HG03439 (cell line): ENCODE results near the gene SDHB.
"Not testable (repeated sequence)": the region's sequence is repeated elsewhere in the genome, so short reads cannot be mapped to it uniquely, and the experiment has no call there.

Experiments used
- ATAC-seq: cut with Tn5 transposase; IDR thresholded peaks from one replicate; pipeline ENCODE4 v1.9.1; 2021; ENCODE audit warnings: mild to moderate bottlenecking, moderate library complexity; ENCODE audit not compliant: unreplicated experiment

SDHB gene

DNA sequence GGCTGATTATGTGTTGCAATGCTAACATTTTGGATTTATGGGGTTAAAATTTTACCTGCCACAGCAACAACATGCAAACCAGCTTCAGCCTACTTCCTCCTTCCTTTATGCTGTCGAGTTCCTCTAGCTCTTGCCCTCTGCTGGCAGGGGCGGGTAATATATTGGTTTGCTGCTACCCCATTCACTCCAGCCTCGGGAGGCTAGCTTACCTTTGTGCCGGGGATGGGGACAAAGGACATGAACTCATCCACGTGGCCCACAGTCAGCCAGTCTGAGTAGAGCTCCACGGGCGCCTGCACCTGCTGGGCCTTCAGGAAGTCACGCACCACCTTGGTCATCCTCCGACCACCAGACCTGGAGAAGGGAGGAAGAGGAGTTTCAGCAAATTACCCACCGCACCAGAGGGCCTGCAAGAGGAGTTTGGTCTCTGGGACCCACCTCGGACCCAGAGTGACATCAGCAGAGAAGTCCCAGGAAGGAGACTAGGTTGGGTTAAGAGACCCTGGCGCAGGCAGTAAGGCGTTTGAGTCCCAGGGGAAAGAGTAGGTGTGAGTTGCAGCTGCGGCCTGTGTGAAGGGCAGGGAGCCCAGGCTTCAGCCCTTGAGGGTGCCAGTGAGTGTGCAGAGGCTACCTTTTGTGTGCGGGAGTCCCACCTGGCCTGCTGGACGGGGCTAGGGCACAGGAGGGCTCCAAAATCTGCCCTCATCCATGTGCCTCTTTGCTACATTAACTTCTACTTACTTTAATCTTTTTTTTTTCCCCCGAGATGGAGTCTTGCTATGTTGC lies 21.8 kb upstream of the SDHB start:
- ATAC-seq = no peak

DNA sequence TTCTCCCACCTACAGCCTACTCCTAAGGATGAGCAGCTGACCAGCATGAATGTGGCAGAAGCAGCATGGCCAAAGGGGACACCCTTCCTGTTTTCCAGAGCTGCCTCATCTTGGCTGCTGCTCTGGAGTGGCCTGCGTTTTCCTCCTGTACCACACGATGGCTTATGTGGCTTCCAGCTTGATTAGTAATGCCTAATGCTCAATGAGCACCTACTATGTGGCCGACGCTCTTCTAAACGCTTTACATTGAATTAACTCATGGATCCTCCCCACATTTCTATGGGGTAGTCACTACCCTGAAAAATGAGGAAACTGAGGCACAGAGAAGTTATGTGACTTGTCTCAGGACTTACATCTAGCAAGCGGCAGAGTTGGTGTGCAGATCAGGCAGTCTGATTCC lies 18.0 kb upstream of the SDHB start:
- ATAC-seq = no peak

DNA sequence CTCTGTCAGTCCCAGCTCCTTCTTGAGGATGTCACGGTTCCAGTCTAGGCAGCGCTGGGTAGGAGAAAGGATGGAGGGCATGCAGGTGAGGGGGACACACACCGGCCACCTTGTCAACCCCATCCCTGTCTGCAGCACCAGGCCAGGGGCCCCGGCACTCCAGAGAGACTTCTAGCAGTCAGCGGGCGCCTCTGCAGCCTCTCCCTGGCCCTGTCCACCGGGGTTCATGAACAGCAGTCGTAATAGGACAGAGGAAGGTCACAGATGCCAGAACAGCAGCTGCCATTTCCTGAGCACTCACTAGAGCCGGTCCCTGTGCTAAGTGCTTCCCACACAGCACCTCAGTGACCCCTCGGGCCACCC lies 16.3 kb upstream of the SDHB start:
- no peak for ATAC-seq

- no peak for ATAC-seq
These were observed 15.8 kb upstream of the SDHB start for GRCh38 chr1:17069452-17070162.

DNA sequence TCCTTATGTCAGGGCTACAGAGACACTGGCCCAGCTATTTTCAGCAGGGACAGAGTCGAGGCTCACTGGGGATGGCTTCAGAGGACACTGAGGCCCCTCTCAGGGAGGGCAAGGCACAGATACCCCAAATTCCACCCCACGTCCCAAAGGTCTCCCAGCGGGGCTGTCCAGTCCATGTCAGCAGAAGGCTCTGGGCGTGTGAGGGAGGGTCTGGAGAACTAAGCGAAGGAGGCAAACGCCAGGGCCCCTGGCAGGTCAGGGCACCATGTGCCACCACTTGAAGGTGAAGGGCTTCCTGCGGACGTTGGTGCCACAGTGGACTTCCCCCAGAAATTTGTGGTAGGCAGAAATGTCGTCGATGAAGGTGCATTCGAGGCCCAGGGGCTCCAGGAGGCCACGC lies 15.0 kb upstream of the SDHB start:
- ATAC-seq = no peak

- ATAC-seq = no peak
These were observed 13.8 kb upstream of the SDHB start for GRCh38 chr1:17067465-17068240.

DNA sequence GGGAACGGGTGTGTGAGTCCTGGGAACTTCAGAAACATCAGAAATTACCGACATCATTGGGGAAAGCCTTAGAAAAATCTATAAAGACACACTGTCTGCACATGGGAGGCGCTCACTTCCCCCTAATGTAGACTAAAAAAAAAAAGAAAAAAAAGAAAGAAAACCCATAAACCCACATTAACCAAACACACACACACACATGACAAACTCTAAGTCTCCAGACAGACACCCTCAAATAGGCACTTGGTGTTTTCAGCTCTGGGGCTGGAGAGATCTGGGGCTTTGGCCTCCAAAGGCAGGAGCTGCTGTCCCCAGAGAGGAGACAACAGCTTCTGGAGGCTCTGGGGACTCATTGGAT lies 13.2 kb upstream of the SDHB start:
- no peak for ATAC-seq

GRCh38 chr1:17066361-17067068 lies 12.7 kb upstream of the SDHB start:
- no peak for ATAC-seq

GRCh38 chr1:17065666-17066065 lies 11.8 kb upstream of the SDHB start:
- ATAC-seq = no peak

DNA sequence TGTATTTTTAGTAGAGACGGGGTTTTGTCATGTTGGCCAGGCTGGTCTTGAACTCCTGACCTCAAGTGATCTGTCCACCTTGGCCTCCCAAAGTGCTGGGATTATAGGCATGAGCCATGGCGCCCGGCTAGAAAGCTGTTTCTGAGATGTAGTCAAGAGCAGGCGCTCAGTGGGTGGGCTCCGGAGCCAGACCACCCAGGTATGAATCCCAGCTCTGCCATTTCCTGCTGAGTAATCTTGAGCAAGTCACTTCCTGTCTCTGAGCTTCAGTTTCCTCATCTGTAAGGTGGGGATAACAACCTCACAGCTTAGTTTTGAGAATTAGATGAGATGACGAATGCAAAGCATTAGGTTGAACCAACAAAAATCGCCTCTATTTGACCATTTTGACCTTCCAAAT lies 8.9 kb upstream of the SDHB start:
- ATAC-seq = not testable (repeated sequence)

DNA sequence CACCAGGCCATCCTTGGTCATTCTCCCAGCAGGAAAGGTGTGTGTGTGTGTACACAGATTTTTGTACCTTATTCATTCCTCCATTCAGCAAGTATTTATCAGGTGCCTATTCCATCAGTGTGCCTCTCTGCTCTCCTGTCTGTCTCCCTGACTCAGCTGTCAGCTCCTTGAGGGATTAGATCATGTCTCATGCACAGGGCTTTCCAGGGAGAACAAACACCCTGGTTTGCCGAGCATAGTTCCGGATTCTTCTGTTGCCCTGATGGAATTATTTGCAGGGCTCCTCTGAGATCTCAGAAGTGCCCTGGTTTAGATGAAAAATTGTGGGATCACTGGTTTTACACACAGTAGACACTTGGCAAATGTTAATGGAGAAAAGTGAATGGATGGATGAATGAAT lies 8.1 kb upstream of the SDHB start:
- no peak for ATAC-seq

DNA sequence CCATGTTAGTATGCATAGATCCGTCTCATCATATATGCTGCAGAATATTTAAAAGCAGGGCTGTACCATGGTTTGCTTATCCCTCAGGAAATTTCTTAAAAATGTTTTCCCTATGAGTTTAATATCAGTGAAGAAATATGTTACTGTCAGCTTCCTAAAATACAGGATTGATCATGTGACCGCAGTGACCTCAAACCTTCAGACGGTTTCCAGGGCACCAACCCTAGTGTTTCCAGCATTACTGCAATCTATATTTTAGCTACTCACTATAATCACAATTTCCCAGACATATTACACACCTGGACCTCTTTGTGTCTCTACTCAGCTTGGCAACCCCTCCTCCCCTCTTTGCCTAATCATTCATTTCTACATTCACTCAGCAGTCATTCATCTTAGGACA lies 7.7 kb upstream of the SDHB start:
- ATAC-seq = no peak

GRCh38 chr1:17060306-17060749 lies 6.5 kb upstream of the SDHB start:
- no peak for ATAC-seq

DNA sequence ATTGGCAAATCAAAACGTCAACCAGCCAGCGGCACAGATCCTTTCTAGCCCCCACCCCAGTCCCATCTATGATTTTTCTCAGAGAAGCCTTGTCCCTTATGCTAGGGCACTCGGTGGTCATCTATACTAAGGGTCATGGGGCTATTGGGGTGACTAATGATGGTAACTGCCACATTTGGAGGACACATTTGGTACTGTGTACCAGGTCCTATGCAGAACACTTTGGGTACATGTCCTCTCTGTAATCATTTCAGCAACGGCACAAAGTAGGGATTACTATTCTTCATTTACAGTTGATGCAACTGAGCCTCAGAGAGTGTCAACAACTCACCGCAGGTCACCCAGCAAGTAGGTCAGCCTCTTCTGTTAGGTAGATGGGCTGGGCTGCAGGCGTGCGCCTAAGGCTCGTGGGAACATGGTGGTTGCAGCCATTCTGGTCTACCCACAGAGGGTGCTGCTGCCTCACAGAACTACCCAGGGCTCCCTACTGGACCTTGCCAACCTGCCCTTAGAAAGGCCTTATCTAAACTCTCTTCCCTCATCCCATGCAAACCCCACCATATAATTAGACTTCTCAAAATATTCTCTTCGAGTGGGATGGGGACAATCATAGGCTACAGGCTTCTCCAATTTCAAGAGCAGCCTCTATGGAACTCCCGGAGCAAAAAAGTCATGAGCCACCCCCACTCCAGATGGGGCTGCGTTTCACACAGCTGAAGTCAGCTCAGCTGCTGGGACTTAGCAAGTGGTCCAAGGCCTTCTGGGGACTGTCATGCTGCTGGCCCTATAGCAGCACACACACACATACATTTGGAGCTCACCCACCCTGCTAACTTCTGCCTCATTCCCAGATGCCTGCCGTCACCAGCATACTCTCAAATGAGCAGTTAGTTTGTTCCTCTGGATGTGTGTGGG lies 5.8 kb upstream of the SDHB start:
- ATAC-seq = peak; percentile 75

GRCh38 chr1:17056551-17056950 lies 2.7 kb upstream of the SDHB start:
- ATAC-seq = no peak

DNA sequence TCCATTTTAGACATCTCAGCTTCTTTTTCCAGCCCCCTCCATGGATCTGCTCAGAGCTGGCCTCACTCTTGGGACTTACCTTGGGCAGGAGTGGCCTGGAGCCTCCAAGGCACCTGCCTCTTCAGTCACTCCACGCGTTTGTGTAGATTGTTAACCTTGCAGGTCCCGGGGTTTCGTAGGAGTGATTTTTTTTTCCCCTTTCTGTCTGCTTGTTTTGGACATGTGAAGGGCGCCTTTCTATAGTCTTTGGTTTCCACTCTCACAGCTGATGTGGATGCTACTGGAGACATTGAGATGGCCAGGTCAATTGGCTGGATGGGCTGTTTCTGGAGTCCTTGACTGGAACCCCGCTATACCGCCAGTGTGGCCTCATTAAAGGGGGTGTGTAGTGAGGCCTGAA lies 2.0 kb upstream of the SDHB start:
- ATAC-seq = no peak

DNA sequence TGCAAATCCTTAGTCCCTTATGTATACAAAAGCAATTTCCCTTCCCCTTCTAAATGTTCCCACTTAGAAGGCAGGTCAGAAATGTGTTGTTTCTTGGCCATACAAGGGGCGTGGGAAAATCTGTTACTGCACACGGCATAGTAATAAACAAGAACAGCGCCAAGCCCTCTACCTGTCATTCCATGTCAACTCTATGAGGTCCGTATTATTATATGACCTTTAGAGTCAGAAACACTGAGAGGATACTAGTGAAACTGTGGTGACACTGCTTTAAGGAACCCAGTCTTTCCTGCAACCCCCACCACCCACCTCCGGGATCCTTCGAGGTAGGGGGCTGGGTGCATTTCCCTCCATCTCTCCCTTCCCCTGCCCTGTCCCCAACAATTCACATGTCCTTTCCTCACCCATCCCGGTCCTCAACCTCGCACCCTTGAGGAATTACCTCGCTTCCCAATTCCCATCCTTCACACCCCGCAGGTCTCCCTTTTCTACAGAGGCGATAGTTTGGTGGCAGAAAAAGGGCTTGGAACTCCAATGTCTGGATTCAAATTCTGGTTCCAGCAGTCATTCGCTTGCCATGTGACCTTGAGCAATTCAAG lies 647 bp downstream of the SDHB start:
- no peak for ATAC-seq

- no peak for ATAC-seq
These were observed 1.2 kb downstream of the SDHB start for GRCh38 chr1:17052641-17053040.

DNA sequence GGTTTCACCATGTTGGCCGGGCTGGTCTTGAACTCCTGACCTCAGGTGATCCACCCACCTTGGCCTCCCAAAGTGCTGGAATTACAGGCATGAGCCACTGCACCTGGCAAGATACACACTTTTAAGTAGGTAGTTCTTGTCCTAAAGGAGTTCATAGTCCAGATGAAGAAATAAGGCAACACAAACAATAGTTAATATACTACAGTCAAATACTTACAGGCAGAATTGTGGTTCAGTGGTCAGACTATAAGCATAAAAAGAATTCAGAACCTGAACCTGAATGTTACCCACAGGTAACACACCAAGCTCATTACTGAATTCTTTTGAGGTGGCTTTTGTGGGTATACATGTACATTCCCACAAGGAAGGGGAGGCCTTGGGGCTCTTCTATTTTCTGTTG lies 1.8 kb downstream of the SDHB start:
- ATAC-seq = no peak

GRCh38 chr1:17047924-17048323 lies 5.9 kb downstream of the SDHB start:
- ATAC-seq = no peak
